Body of pancreas (tissue), 4 donors: ENCODE data around the gene RAB6A.

Source experiments
- POLR2A ChIP-seq, 3 donors: fragments of 450-650 bp; IDR thresholded peaks; one replicate each; pipeline ENCODE4 v1.6.1; 2016; ENCODE audit warnings: antibody characterized with exemption in 3 of 3, mild to moderate bottlenecking in 2 of 3
- TF ChIP-seq, protein P1 (sequence below), 7 experiments: fragments of 450-650 bp in 4 of 7; fragments of 200-600 bp in 3 of 7; sonication (generic) in 3 of 7; IDR thresholded peaks; one replicate each; pipeline ENCODE4 v1.5.1; 2016 to 2019; ENCODE audit warnings: antibody characterized with exemption in 7 of 7

DNA sequence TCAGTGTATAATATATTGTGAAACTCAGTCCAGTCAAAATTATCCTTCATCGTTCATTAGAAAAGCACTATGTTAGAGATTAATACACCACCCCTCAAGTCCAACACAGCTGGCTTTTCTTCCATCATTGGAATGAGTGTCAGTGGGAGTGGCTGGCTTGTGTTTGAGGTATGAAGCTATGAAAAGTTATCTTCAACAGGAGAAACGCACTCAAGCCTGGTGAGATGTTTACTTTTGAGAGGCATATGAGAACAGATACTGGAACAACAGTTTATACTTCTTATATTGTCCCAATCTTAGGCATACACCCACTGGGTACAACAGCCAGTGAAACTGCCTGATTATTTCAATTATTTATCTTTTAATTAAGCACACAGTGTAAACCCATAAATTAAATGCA is 80.2 kb downstream of the RAB6A start:
- TF ChIP-seq, protein P1, sequence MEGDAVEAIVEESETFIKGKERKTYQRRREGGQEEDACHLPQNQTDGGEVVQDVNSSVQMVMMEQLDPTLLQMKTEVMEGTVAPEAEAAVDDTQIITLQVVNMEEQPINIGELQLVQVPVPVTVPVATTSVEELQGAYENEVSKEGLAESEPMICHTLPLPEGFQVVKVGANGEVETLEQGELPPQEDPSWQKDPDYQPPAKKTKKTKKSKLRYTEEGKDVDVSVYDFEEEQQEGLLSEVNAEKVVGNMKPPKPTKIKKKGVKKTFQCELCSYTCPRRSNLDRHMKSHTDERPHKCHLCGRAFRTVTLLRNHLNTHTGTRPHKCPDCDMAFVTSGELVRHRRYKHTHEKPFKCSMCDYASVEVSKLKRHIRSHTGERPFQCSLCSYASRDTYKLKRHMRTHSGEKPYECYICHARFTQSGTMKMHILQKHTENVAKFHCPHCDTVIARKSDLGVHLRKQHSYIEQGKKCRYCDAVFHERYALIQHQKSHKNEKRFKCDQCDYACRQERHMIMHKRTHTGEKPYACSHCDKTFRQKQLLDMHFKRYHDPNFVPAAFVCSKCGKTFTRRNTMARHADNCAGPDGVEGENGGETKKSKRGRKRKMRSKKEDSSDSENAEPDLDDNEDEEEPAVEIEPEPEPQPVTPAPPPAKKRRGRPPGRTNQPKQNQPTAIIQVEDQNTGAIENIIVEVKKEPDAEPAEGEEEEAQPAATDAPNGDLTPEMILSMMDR (IDR thresholded peaks at IDR 0.05) = no peak
- no peak for TF ChIP-seq POLR2A (IDR thresholded peaks at IDR 0.05)
